Measurements from ENCODE around the gene MYO18B.
"Not testable (repeated sequence)": the region's sequence is repeated elsewhere in the genome, so short reads cannot be mapped to it uniquely, and the experiment has no call there.

MYO18B gene

GRCh38 chr22:25741692-25742626 is at the start of gene MYO18B:
Gene MYO18B (plus strand): TSS chr22:25742188. CDS start chr22:25761093, 18,905 bp downstream.
- in situ Hi-C loops (cut with MboI; ENCODE audit: low sequenced_read_pairs) = no loop called here

- in situ Hi-C loops (cut with MboI; ENCODE audit: low sequenced_read_pairs) = no loop called here
These were observed 49.4 kb upstream of the MYO18B start for GRCh38 chr22:25692397-25693267.

GRCh38 chr22:25693268-25693565 is 48.8 kb upstream of the MYO18B start:
- in situ Hi-C loops (cut with MboI; ENCODE audit: low sequenced_read_pairs) = no loop called here

GRCh38 chr22:25694196-25694907 is 47.6 kb upstream of the MYO18B start:
- in situ Hi-C loops (cut with MboI; ENCODE audit: low sequenced_read_pairs) = no loop called here

- in situ Hi-C loops (cut with MboI; ENCODE audit: low sequenced_read_pairs) = no loop called here
These were observed 46.8 kb upstream of the MYO18B start for GRCh38 chr22:25695146-25695545.

- in situ Hi-C loops (cut with MboI; ENCODE audit: low sequenced_read_pairs) = no loop called here
These were observed 45.2 kb upstream of the MYO18B start for GRCh38 chr22:25696763-25697162.

- in situ Hi-C loops (cut with MboI; ENCODE audit: low sequenced_read_pairs) = no loop called here
These were observed 44.8 kb upstream of the MYO18B start for GRCh38 chr22:25697181-25697664.

GRCh38 chr22:25697978-25698377 is 44.0 kb upstream of the MYO18B start:
- in situ Hi-C loops (cut with MboI; ENCODE audit: low sequenced_read_pairs) = no loop called here

GRCh38 chr22:25698461-25698860 is 43.5 kb upstream of the MYO18B start:
- in situ Hi-C loops (cut with MboI; ENCODE audit: low sequenced_read_pairs) = no loop called here

- in situ Hi-C loops (cut with MboI; ENCODE audit: low sequenced_read_pairs) = no loop called here
These were observed 43.0 kb upstream of the MYO18B start for GRCh38 chr22:25698978-25699377.

- in situ Hi-C loops (cut with MboI; ENCODE audit: low sequenced_read_pairs) = no loop called here
These were observed 40.8 kb upstream of the MYO18B start for GRCh38 chr22:25701056-25701780.

- in situ Hi-C loops (cut with MboI; ENCODE audit: low sequenced_read_pairs) = no loop called here
These were observed 39.9 kb upstream of the MYO18B start for GRCh38 chr22:25702040-25702439.

- in situ Hi-C loops (cut with MboI; ENCODE audit: low sequenced_read_pairs) = no loop called here
These were observed 39.3 kb upstream of the MYO18B start for GRCh38 chr22:25702571-25703167.

- in situ Hi-C loops (cut with MboI; ENCODE audit: low sequenced_read_pairs) = no loop called here
These were observed 37.3 kb upstream of the MYO18B start for GRCh38 chr22:25704701-25705100.

- in situ Hi-C loops (cut with MboI; ENCODE audit: low sequenced_read_pairs) = no loop called here
These were observed 35.8 kb upstream of the MYO18B start for GRCh38 chr22:25706197-25706596.

- in situ Hi-C loops (cut with MboI; ENCODE audit: low sequenced_read_pairs) = not testable (repeated sequence)
These were observed 33.6 kb upstream of the MYO18B start for GRCh38 chr22:25708430-25708829.

GRCh38 chr22:25709758-25710157 is 32.2 kb upstream of the MYO18B start:
- in situ Hi-C loops (cut with MboI; ENCODE audit: low sequenced_read_pairs) = no loop called here

GRCh38 chr22:25710501-25710900 is 31.5 kb upstream of the MYO18B start:
- in situ Hi-C loops (cut with MboI; ENCODE audit: low sequenced_read_pairs) = no loop called here

- in situ Hi-C loops (cut with MboI; ENCODE audit: low sequenced_read_pairs) = no loop called here
These were observed 30.5 kb upstream of the MYO18B start for GRCh38 chr22:25711491-25711890.
